Heart left ventricle (tissue), 16 donors: ENCODE measurements around the gene PLEKHM3. TPM values are rescaled to one million over a fixed set of nuclear protein-coding genes. Genes with fewer than 3 reads are reported as not detected.

Experiments used
- ATAC-seq, 4 donors: fragments of 200-7000 bp; cut with Tn5 transposase; one replicate each; pipeline ENCODE4 v1.9.1; 2020 to 2022; ENCODE audit warnings: moderate library complexity in 4 of 4, mild to moderate bottlenecking in 3 of 4, moderate number of reproducible peaks in 1 of 4
- DNase-seq, 5 donors: peaks; one replicate each; pipeline ENCODE4 v3.0.0-alpha.2; 2020
- H3K27ac ChIP-seq, 12 donors: fragments of 200-600 bp; sonication (generic) in 4 of 12; one replicate each; pipeline versions ENCODE4 v1.5.0 to v1.8.0; 2016 to 2022; ENCODE audit warnings: mild to moderate bottlenecking in 2 of 12
- H3K27me3 ChIP-seq, 9 donors: fragments of 200-600 bp; sonication (generic) in 2 of 9; one replicate each; pipeline versions ENCODE4 v1.5.1 to v1.8.0; 2016 to 2022; ENCODE audit warnings: mild to moderate bottlenecking in 3 of 9
- H3K36me3 ChIP-seq, 9 donors: fragments of 200-600 bp; sonication (generic) in 2 of 9; one replicate each; pipeline versions ENCODE4 v1.5.0 to v1.8.0; 2018 to 2022; ENCODE audit warnings: mild to moderate bottlenecking in 2 of 9
- H3K4me1 ChIP-seq, 12 donors: fragments of 200-600 bp; sonication (generic) in 4 of 12; one replicate each; pipeline versions ENCODE4 v1.5.0 to v1.8.0; 2016 to 2022; ENCODE audit warnings: mild to moderate bottlenecking in 3 of 12
- H3K4me3 ChIP-seq, 12 donors: fragments of 200-600 bp; sonication (generic) in 4 of 12; one replicate each; pipeline versions ENCODE4 v1.5.0 to v1.8.0; 2017 to 2022; ENCODE audit warnings: mild to moderate bottlenecking in 9 of 12, moderate library complexity in 4 of 12
- H3K9me3 ChIP-seq, 12 donors: fragments of 200-600 bp; sonication (generic) in 4 of 12; one replicate each; pipeline versions ENCODE4 v1.5.0 to v1.8.0; 2016 to 2022; ENCODE audit warnings: mild to moderate bottlenecking in 1 of 12
- POLR2A ChIP-seq, 2 donors: fragments of 450-650 bp; IDR thresholded peaks; one replicate each; pipeline ENCODE4 v1.6.1; 2017; ENCODE audit warnings: antibody characterized with exemption in 2 of 2, mild to moderate bottlenecking in 2 of 2, moderate library complexity in 2 of 2
- WGBS, 4 donors: extraction: QIAGEN DNeasy Blood & Tissue Kit in 2 of 4; methylation state at CpG; one replicate each; pipeline versions ENCODE4 v1.1.5 to v1.1.7; 2013 to 2018; 5-methylcytosine and 5-hydroxymethylcytosine counted together
- intact Hi-C, 10 donors: fragments of 100-400 bp; cut with DNase I; formaldehyde crosslinking; loops; one replicate each; pipeline versions ENCODE4 v1.11.1 to v1.14.2; 2022
- polyA plus RNA-seq, 2 donors: library from polyadenylated mRNA; stranded (reverse); fragments of 200-250 nt; gene quantifications; one replicate each; pipeline ENCODE4 v1.2.3, GENCODE V29; 2013
- total RNA-seq, 9 donors: library from RNA; depleted of rRNA in 2 of 9; stranded (reverse); fragments of >200 nt in 2 of 9; fragmentation: NEBNext Ultra II Directional in 3 of 9; extraction: Animal tissue kit (Norgen Biotek cat#: 25700) in 3 of 9; gene quantifications; one replicate each; pipeline versions ENCODE4 v1.1.0 to v1.2.4, GENCODE V29; 2016 to 2023
- TF ChIP-seq, protein P1 (sequence below), 12 donors: fragments of 200-600 bp; sonication (generic) in 4 of 12; IDR thresholded peaks; one replicate each; pipeline versions ENCODE4 v1.5.0 to v1.8.0; 2018 to 2022; ENCODE audit warnings: antibody characterized with exemption in 12 of 12, mild to moderate bottlenecking in 5 of 12
- donor health status: ischemic (EF 13 %, LVEDD 7.1; RV severe dilation, severe dysfunction).
- donor health status: healthy with polysubstance abuse.
- donor health status: DM: no; HTN: yes; CAD: no.
- donor health status: DM: no; HTN: no; CAD: no.
- donor health status: ischemic (EF 25% LVEDD 6.9; RV normal size, moderate dysfunction).
- donor health status: ischemic (EF 25% LVEDD 5.7; RV mildly dilated, moderate dysfunction).
- donor health status: healthy.
- donor health status: DM: yes; HTN: yes; CAD: no.
- donor health status: ischemic (EF 35%, LVEDD 5.7; RV mildly dilated, moderate dysfunction).
- donor health status: nonischemic (EF 11% LVEDD 7.7; RV severe dilation, severe dysfunction).
- donor health status: DM: yes; HTN: yes; CAD: no.
- donor health status: PGD.
- donor health status: ischemic (EF 29% LVEDD 5.4; RV normal size, mild dysfunction).
- donor health status: nonischemic (EF 23%, LVEDD 6.1; RV moderate dilation, normal function).

The PLEKHM3 gene
- total and polyA plus RNA-seq, 11 donors = 5.2 to 28.3 (median 17.0) TPM

DNA sequence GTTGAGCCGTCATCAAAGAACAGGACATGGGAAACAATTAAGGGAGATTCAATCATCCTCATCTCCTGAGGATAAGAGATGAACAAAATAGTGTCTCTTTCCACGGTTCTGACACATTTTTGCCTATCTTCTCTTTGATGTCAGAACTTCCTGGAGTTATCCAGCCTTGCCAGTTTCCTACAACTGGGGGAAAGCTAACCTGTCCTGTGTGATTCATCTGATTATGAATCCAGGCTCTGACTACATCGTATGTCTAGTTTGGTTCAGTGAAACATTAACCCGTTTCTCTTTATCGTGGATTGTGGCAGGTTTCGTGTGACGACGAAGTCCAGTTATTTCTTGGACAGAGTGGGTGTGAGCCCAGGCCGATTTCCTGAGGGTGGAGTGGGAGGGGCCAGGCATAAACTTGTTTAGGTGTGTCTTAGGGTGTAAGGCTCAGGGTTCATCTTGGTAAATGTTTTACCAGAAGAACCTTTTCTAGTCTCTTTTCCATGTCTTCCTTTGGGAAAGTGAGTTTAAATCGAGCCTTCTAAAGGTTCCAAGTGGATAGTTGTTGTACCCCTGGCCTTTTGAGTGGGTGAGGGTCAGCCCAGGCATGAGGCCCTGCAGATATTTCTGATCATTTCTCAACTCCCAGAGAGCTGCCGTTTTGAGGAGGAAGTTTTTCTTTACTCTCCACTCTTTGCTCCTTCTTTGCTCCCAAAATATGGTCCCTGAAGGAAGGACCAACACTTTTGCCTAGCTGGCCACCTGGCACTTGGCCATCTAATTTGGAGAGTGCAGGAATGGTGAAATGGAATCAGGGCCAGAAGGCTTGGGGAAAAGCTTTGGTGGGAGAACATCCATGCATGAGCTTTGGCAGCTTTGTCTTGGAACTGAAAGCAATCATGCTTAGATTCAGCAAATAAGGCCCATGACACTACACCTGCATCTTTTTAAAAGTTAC, 205.2 kb downstream of the PLEKHM3 start:
- no peak for DNase-seq
- no peak overlapping the region for H3K4me3 ChIP-seq
- H3K4me1 ChIP-seq = peaks cover 0 to 29% (median 16%) of the 10 kb centered on the region in 12 donors
- intact Hi-C loops = no loop called here
- ATAC-seq = peak in 2 of 4 donors; percentile 20 to 31
- no peaks in the 10 kb centered on the region for H3K9me3 ChIP-seq
- WGBS, 4 donors = 48 to 62% (median 60%) methylated on average over 11 of the region's 11 CpGs
- TF ChIP-seq POLR2A (IDR thresholded peaks at IDR 0.05) = no peak
- TF ChIP-seq, protein P1, sequence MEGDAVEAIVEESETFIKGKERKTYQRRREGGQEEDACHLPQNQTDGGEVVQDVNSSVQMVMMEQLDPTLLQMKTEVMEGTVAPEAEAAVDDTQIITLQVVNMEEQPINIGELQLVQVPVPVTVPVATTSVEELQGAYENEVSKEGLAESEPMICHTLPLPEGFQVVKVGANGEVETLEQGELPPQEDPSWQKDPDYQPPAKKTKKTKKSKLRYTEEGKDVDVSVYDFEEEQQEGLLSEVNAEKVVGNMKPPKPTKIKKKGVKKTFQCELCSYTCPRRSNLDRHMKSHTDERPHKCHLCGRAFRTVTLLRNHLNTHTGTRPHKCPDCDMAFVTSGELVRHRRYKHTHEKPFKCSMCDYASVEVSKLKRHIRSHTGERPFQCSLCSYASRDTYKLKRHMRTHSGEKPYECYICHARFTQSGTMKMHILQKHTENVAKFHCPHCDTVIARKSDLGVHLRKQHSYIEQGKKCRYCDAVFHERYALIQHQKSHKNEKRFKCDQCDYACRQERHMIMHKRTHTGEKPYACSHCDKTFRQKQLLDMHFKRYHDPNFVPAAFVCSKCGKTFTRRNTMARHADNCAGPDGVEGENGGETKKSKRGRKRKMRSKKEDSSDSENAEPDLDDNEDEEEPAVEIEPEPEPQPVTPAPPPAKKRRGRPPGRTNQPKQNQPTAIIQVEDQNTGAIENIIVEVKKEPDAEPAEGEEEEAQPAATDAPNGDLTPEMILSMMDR (IDR thresholded peaks at IDR 0.05) = no peak
- H3K27ac ChIP-seq = no peak overlapping the region
- no peaks in the 10 kb centered on the region for H3K27me3 ChIP-seq
- peaks cover 0 to 5% (median 0%) of the 10 kb centered on the region in 9 donors for H3K36me3 ChIP-seq

DNA sequence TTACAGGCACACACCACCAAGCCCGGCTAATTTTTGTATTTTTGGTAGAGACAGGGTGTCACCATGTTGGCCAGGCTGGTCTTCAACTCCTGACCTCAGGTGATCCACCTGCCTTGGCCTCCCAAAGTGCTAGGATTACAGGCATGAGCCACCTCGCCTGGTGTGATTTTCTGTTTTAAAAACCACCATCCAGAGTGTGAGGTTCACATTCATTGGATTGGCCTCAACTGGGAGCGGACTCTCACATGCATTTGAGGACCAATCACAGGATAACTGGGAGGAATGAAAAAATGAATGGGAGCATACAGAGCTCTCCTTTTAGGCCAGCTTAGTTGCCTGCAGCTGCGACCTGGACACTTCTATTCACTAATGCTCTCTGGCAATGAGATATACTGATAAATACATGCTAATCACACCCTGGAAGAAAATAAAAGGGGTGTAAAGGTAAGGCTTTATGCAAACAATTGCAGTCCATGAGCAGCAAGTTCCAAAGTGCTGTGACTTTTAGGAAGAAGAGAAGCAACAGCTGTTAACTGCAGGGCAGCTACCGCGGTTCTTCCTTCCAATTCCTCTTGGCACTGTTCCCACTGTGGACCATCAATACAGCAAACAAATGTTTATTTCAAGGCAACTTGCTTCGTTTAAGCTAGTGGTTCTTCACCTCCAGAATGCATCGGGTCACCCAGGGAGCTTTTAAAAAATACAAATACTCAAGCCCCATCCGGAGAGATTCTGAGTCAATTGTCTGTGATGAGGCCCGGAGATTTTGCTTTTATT, 206.1 kb downstream of the PLEKHM3 start:
- H3K4me1 ChIP-seq = peaks cover 0 to 20% (median 9%) of the 10 kb centered on the region in 12 donors
- no peak overlapping the region for H3K4me3 ChIP-seq
- 59 to 72% (median 64%) methylated on average over 10 of the region's 10 CpGs for WGBS, 4 donors
- no peak overlapping the region for H3K27ac ChIP-seq
- no peaks in the 10 kb centered on the region for H3K9me3 ChIP-seq
- DNase-seq (no peak), ATAC-seq (no peak)
- no peak for TF ChIP-seq POLR2A (IDR thresholded peaks at IDR 0.05)
- TF ChIP-seq, protein P1 (IDR thresholded peaks at IDR 0.05) = no peak
- intact Hi-C loops = no loop called here
- no peaks in the 10 kb centered on the region for H3K27me3 ChIP-seq
- H3K36me3 ChIP-seq = peaks cover 0 to 5% (median 0%) of the 10 kb centered on the region in 9 donors

DNA sequence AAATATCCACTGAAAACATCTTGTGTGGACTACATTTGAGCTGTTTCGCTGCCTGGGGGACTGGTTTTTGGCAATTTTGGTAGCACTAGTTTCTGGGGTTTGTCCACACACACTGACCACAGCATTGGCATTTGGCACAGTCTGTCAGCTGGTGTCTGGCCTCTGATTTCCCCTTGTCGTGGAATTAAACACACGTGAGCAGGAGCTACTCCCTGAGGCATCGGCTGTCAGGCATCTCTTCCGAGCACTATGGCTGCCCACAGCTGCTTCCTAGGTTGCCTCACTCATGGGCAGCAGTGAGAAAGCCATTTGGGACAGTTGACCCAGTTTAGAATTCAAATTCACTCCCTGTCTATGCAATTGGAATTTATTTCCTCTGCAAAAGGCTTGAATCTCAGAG, 208.8 kb downstream of the PLEKHM3 start:
- no peak overlapping the region for H3K4me3 ChIP-seq
- H3K36me3 ChIP-seq = no peaks in the 10 kb centered on the region
- ATAC-seq (peak in 1 of 4 donors; percentile 26), DNase-seq (no peak)
- H3K27ac ChIP-seq = no peak overlapping the region
- H3K27me3 ChIP-seq = no peaks in the 10 kb centered on the region
- peaks cover 0 to 20% (median 9%) of the 10 kb centered on the region in 12 donors for H3K4me1 ChIP-seq
- H3K9me3 ChIP-seq = no peaks in the 10 kb centered on the region
- 66 to 88% (median 75%) methylated on average over 5 of the region's 5 CpGs for WGBS, 4 donors
- intact Hi-C loops = no loop called here
- no peak for TF ChIP-seq POLR2A (IDR thresholded peaks at IDR 0.05)
- TF ChIP-seq, protein P1 (IDR thresholded peaks at IDR 0.05) = no peak

DNA sequence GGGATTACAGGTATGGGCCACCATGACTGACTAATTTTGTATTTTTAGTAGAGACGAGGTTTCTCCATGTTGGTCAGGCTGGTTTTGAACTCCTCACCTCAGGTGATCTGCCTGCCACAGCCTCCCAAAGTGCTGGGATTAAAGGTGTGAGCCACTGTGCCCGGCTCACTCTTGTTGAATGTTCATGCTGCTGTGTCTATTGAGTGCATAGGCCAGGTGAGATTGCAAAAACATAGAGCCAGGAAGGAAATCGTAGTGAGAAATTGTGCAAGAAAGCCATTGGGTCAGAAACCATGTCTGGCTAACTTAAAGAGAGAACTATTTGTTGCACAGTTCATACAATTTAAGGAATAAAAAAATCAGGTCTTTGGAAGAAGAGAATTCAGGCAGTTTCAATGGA, 210.1 kb downstream of the PLEKHM3 start:
- DNase-seq = no peak
- no peak for TF ChIP-seq POLR2A (IDR thresholded peaks at IDR 0.05)
- TF ChIP-seq, protein P1 (IDR thresholded peaks at IDR 0.05) = no peak
- Histone ChIP-seq H3K27me3 (no peaks in the 10 kb centered on the region), H3K4me3 (no peak overlapping the region), H3K36me3 (no peaks in the 10 kb centered on the region), H3K9me3 (no peaks in the 10 kb centered on the region), H3K27ac (no peak overlapping the region), H3K4me1 (peaks cover 0 to 29% (median 7%) of the 10 kb centered on the region in 12 donors)
- intact Hi-C loops = no loop called here
- WGBS, 4 donors = 89 to 94% (median 92%) methylated on average over 3 of the region's 3 CpGs
- no peak for ATAC-seq
